Neural progenitor cell (in vitro differentiated cells): ENCODE results near the gene FAM236D.
"Not testable (repeated sequence)": the region's sequence is repeated elsewhere in the genome, so short reads cannot be mapped to it uniquely, and the experiment has no call there.

Experiments
- EZH2 ChIP-seq: fragments of 200-600 bp; sonication (generic); IDR thresholded peaks from 2 replicates; pipeline ENCODE4 v1.6.1; 2017; ENCODE audit warnings: antibody characterized with exemption, mild to moderate bottlenecking, moderate library complexity
- EZH2phosphoT487 ChIP-seq: fragments of 200-600 bp; sonication (generic); IDR thresholded peaks from 2 replicates; pipeline ENCODE4 v1.6.1; 2017; ENCODE audit warnings: antibody characterized with exemption

GRCh38 chrX:72783365-72783936, 24.6 kb downstream of the FAM236D start:
- TF ChIP-seq EZH2, EZH2phosphoT487: not testable (repeated sequence)
